HL-60 (cell line): Measurements from ENCODE around the gene CDH2.

Source experiments
- GABPA ChIP-seq: IDR thresholded peaks from 2 replicates; pipeline ENCODE4 v1.6.1; 2012; ENCODE audit warnings: low read depth
- POLR2AphosphoS5 ChIP-seq: IDR thresholded peaks from 2 replicates; pipeline ENCODE4 v1.6.1; 2012; ENCODE audit warnings: low read depth
- TF ChIP-seq, protein P1 (sequence below): IDR thresholded peaks from one replicate; pipeline ENCODE4 v1.5.1; 2011; ENCODE audit warnings: low read length, control low read depth, inconsistent platforms; ENCODE audit not compliant: insufficient read depth
- TF ChIP-seq, protein P2 (sequence below): IDR thresholded peaks from 2 replicates; pipeline ENCODE4 v1.6.1; 2012; ENCODE audit warnings: low read depth; ENCODE audit not compliant: insufficient replicate concordance

GRCh38 chr18:28108814-28109213 lies 68.1 kb downstream of the CDH2 start:
- TF ChIP-seq, protein P1, sequence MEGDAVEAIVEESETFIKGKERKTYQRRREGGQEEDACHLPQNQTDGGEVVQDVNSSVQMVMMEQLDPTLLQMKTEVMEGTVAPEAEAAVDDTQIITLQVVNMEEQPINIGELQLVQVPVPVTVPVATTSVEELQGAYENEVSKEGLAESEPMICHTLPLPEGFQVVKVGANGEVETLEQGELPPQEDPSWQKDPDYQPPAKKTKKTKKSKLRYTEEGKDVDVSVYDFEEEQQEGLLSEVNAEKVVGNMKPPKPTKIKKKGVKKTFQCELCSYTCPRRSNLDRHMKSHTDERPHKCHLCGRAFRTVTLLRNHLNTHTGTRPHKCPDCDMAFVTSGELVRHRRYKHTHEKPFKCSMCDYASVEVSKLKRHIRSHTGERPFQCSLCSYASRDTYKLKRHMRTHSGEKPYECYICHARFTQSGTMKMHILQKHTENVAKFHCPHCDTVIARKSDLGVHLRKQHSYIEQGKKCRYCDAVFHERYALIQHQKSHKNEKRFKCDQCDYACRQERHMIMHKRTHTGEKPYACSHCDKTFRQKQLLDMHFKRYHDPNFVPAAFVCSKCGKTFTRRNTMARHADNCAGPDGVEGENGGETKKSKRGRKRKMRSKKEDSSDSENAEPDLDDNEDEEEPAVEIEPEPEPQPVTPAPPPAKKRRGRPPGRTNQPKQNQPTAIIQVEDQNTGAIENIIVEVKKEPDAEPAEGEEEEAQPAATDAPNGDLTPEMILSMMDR = no peak
- TF ChIP-seq, protein P2, sequence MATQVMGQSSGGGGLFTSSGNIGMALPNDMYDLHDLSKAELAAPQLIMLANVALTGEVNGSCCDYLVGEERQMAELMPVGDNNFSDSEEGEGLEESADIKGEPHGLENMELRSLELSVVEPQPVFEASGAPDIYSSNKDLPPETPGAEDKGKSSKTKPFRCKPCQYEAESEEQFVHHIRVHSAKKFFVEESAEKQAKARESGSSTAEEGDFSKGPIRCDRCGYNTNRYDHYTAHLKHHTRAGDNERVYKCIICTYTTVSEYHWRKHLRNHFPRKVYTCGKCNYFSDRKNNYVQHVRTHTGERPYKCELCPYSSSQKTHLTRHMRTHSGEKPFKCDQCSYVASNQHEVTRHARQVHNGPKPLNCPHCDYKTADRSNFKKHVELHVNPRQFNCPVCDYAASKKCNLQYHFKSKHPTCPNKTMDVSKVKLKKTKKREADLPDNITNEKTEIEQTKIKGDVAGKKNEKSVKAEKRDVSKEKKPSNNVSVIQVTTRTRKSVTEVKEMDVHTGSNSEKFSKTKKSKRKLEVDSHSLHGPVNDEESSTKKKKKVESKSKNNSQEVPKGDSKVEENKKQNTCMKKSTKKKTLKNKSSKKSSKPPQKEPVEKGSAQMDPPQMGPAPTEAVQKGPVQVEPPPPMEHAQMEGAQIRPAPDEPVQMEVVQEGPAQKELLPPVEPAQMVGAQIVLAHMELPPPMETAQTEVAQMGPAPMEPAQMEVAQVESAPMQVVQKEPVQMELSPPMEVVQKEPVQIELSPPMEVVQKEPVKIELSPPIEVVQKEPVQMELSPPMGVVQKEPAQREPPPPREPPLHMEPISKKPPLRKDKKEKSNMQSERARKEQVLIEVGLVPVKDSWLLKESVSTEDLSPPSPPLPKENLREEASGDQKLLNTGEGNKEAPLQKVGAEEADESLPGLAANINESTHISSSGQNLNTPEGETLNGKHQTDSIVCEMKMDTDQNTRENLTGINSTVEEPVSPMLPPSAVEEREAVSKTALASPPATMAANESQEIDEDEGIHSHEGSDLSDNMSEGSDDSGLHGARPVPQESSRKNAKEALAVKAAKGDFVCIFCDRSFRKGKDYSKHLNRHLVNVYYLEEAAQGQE = no peak
- TF ChIP-seq POLR2AphosphoS5 = no peak
- no peak for TF ChIP-seq GABPA
